Measurements from ENCODE around the gene WWC2. TPM values are rescaled to one million over a fixed set of nuclear protein-coding genes. Genes with fewer than 3 reads are reported as not detected.

The WWC2 gene
- polyA plus RNA-seq, 1 experiment, result 32.0 TPM

DNA sequence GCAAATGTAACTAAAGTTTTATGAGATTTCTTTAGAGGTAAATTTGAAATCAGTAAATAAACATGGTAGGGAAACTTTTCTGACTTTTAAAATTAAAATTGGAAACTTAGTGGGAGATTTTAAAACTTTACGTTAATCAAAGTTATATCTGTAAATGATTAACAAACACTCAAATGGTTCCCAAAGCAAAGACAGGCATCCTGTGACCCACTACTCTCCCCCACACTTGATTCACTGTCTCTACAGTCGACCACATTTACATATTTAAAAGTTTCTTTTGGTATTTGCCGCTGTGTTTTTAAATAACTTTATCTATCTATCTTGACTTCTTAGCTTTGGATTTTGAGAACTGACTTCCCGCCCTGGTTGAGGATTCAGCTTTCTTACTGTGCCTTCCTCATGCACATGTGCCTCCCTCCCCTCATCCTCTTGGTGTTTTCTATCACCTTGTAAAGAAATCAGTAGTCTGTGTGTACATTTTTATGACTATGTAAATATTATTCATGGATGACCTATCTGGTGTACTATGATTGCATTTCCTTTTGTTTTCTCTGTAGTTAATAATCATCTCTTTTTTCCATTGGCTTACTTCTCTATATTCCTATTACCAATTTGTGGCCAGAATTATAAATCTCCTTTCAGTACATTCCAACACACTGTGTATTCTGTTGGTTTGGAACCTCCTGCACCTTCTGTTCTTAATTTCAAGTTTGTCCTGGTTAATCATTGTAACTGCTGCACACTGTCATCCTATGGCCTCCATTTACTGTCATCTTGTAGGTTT lies 72.6 kb downstream of the WWC2 start:
- Histone ChIP-seq H3K27me3 (ENCODE audit: control insufficient read depth, insufficient read depth, low read length) (no peaks in the 10 kb centered on the region), H3K4me3 (ENCODE audit: low read depth, low read length) (no peak overlapping the region), H3K36me3 (ENCODE audit: control insufficient read depth, insufficient read depth, low read length) (no peaks in the 10 kb centered on the region)
- no peak for DNase-seq (ENCODE audit: low read depth)
- CTCF ChIA-PET, result interaction anchor here (1.2 kb wide), 1 partner anchor 238 kb away, joined by 3 read pairs; no protein-coding TSS in a partner anchor
- TF ChIP-seq, protein P1, sequence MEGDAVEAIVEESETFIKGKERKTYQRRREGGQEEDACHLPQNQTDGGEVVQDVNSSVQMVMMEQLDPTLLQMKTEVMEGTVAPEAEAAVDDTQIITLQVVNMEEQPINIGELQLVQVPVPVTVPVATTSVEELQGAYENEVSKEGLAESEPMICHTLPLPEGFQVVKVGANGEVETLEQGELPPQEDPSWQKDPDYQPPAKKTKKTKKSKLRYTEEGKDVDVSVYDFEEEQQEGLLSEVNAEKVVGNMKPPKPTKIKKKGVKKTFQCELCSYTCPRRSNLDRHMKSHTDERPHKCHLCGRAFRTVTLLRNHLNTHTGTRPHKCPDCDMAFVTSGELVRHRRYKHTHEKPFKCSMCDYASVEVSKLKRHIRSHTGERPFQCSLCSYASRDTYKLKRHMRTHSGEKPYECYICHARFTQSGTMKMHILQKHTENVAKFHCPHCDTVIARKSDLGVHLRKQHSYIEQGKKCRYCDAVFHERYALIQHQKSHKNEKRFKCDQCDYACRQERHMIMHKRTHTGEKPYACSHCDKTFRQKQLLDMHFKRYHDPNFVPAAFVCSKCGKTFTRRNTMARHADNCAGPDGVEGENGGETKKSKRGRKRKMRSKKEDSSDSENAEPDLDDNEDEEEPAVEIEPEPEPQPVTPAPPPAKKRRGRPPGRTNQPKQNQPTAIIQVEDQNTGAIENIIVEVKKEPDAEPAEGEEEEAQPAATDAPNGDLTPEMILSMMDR (IDR thresholded peaks at IDR 0.05; ENCODE audit: insufficient read depth, low read depth, low read length), result no peak
- POLR2A ChIA-PET, result no interaction called here

DNA sequence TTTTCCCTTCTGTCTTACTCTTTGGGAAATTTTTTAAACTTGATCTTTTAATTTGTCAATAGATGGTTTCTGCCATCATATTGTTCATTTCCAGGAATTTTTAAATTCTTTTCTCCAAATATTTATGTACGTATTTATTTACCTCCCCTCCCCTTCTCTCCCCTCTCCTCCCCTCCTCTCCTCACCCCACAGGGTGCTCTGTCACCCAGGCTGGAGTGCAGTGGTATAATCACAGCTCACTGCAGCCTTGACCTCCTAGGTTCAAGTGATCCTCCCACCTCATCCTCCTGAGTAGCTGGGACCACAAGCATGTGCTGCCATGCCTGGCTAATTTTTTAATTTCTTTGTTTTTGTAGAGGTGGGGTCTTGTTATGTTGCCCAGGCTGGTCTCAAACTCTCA lies 73.8 kb downstream of the WWC2 start:
- POLR2A ChIA-PET, result no interaction called here

DNA sequence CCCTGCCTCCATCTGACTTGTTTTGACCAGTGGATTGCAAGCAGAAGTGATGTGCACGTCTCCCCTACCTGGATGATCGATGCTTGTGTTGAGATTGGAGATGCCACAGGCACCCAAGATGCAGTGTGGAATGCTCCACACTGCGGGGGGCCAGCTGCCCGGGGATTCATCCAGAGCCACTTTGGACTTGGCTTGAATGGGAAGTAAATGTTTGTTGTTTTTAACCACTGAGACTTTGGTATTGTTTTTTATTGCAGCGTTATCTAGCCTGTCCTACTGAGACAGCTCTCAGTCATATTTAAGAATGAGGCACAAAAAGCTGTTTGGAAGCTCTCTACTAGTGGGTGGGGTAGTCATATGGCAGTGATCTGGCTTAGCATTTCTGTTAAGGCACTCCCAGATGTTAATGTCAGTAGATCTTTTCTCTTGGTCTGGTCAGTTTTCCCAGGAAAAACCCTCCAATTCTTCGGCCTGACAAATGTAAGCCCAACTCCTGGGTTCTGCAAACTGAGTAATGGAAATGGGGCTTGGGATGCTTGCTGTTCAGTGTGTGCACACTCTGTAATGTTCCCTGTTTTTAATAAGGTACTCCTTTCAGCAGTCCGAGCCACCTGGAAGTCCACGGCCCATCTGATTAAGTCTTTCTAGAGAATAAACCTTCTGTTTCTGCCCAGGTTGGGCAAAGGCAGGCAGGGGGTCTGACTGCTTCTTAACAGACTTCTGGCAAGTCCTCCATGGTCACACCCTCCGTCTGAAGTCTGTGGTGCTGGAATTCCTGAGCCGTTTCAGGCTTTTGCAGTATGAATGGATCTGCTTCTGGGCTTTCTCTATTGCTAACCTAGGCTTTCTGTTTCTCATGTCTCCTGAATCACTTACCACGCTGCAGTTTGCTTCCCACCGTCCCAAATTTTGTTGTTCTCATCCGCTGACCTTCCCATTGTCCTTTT lies 74.8 kb downstream of the WWC2 start:
- TF ChIP-seq, protein P1 (IDR thresholded peaks at IDR 0.05; ENCODE audit: insufficient read depth, low read depth, low read length), result no peak
- CTCF ChIA-PET, result no interaction called here
- no peaks in the 10 kb centered on the region for H3K27me3 ChIP-seq (ENCODE audit: control insufficient read depth, insufficient read depth, low read length)
- H3K4me3 ChIP-seq (ENCODE audit: low read depth, low read length), result no peak overlapping the region
- DNase-seq (ENCODE audit: low read depth), result no peak
- no peaks in the 10 kb centered on the region for H3K36me3 ChIP-seq (ENCODE audit: control insufficient read depth, insufficient read depth, low read length)
- POLR2A ChIA-PET, result no interaction called here

More for the DNA sequence above, 73.8 kb downstream of the WWC2 start:
- no peak overlapping the region for H3K4me3 ChIP-seq (ENCODE audit: low read depth, low read length)
- no peaks in the 10 kb centered on the region for H3K27me3 ChIP-seq (ENCODE audit: control insufficient read depth, insufficient read depth, low read length)
- TF ChIP-seq, protein P1 (IDR thresholded peaks at IDR 0.05; ENCODE audit: insufficient read depth, low read depth, low read length), result no peak
- no peak for DNase-seq (ENCODE audit: low read depth)
- H3K36me3 ChIP-seq (ENCODE audit: control insufficient read depth, insufficient read depth, low read length), result no peaks in the 10 kb centered on the region
- CTCF ChIA-PET, result no interaction called here

DNA sequence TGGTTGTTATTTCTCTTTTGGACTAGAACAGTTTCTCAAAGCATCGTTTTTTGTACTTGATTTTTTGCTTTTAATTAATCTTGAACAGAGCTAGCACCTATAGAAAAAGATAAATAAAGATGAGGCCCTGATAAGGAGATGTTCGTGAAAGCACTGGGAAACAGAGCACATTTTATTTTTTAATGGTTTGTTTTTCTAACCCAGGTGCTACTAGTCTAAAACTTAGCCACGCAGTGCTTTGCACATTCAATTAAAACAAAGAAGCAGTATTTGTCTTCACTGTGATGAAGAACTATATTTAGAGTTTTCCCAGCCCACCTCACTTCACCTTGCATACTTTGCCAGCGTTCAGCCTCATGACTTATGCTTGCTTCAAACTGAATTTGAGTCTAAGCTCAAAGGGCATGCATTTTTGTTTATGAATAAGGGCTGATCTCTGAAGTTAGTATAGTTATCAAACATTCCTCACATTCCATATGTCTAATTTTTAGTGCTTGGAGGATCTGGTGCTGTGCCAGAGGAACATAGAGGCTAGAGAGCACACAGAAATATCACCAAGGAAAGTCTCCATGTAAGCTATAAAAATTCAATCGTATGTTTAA lies 76.7 kb downstream of the WWC2 start:
- no peak for DNase-seq (ENCODE audit: low read depth)
- ChIA-PET POLR2A (no interaction called here), CTCF (no interaction called here)
- no peaks in the 10 kb centered on the region for H3K27me3 ChIP-seq (ENCODE audit: control insufficient read depth, insufficient read depth, low read length)
- TF ChIP-seq, protein P1 (IDR thresholded peaks at IDR 0.05; ENCODE audit: insufficient read depth, low read depth, low read length), result no peak
- no peak overlapping the region for H3K4me3 ChIP-seq (ENCODE audit: low read depth, low read length)
- no peaks in the 10 kb centered on the region for H3K36me3 ChIP-seq (ENCODE audit: control insufficient read depth, insufficient read depth, low read length)

DNA sequence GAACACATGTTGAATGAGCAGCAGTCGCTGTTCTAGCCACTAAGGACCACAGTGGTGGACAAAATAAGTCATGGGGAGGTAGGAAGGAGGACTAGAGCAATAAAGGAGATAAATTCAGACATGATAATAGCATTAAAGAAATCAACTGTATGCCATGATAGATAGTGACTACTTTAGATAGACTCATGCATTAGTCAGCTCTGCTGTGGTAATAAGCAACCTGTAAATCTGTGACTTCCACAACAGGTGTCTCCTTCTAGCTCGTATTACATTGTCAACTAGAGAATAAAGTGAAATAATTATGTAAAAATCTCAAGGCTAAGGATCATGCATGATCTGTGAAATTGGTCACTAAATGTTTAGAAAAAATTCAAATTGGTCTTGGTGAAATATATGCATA lies 77.9 kb downstream of the WWC2 start:
- Histone ChIP-seq H3K4me3 (ENCODE audit: low read depth, low read length) (no peak overlapping the region), H3K27me3 (ENCODE audit: control insufficient read depth, insufficient read depth, low read length) (no peaks in the 10 kb centered on the region), H3K36me3 (ENCODE audit: control insufficient read depth, insufficient read depth, low read length) (no peaks in the 10 kb centered on the region)
- CTCF ChIA-PET, result interaction anchor here (1.0 kb wide), 1 partner anchor 238 kb away, joined by 3 read pairs; no protein-coding TSS in a partner anchor
- TF ChIP-seq, protein P1 (IDR thresholded peaks at IDR 0.05; ENCODE audit: insufficient read depth, low read depth, low read length), result no peak
- no peak for DNase-seq (ENCODE audit: low read depth)
- POLR2A ChIA-PET, result no interaction called here

Measured in BJ (cell line).